Middle frontal gyrus (tissue), 1 donor: ENCODE results near the gene BMP2K.

Experiments used
- DNase-seq: peaks from one replicate; pipeline ENCODE4 v3.0.0-alpha.2; 2015; ENCODE audit warnings: low spot score; ENCODE audit errors: extremely low spot score

The BMP2K gene

DNA sequence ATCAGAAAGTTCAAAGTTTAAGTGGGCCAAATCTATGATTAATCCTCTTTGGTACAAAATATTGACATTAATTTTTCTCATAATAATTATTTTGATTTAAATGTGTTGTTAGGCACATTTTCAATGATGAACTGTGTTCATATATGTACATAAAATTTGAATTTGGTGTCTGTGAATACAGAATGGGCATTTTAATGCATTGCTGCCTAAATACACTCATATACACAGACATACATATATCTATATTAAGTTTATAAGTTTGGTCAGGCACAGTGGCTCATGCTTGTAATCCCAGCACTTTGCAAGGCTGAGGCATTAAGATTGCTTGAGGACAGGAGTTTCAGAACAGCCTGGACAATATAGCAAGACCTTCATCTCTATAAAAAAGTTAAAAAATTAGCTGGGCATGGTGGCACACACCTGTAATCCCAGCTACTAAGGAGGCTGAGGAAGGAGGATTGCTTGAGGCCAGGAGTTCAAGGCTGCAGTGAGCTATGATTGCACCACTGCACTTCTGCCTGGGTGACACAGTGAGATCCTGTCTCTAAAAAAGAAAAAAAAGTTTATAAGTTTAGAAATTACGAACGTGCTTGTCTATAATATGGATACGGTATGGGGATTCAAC, 12.3 kb upstream of the BMP2K start:
- no peak for DNase-seq

DNA sequence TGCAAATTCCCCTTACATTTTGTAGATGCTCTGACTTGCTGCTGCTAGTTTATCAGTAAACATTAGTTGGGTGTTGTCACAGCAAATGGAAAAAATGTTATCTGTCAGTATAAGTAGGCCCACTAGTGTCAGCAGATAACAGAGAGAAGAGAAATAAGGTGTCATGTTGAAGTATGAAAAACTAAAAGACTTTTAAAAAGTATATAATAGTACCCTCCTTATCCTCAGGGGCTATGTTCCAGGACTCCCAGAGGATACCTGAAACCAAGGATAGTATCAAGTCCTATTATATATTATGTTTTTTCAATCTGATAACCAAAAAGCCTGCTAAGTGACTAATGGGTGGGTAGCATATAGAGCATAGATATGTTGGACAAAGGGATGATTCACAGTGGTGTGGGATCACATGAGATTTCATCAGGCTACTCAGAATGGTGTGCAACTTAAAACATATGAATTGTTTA, 11.6 kb upstream of the BMP2K start:
- DNase-seq, result no peak

DNA sequence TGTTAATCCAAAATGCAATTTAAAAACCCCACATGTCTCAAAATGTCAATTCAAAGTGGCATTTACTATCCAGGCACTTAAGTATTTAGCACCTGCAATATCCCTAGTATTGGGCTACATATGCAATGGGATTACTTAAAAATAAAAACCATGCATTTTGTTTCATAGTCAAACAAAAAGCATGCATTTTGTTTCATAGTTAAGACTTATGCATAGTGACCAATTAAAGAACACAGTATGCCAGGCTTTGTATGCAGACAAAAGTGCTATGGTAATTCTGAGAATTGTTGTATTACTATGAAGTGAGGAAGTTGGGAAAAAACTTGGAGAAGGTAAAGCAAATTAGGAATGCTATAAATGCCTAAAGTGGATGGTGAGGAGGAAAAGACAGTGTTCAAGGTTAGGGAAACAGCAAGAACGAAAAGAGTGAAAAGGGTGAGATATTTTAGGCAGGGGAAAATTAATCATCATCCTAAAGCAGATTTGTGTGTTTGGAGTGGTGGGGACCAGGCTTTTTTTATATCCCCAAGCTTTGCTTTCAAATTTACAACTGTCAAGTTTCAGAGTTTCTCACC, 10.6 kb upstream of the BMP2K start:
- no peak for DNase-seq

DNA sequence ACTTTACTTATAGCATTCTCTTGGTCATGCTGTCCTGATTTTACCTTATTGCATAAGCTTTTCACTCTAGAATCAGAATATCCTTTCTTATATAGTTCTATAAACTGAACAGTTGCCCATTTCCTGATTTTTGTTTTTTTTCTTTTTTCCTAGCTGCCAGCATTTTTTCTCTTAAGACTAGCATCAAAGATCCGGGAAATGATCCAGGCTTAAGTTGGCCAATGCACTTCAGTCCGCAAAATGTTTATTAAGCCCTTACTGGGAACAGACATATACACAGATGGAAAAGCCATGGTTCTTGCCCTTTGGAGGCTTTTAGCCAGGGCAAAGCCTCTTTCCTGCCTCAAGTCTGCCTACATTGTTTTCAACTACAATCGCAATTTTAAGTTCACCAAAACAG, 10.1 kb upstream of the BMP2K start:
- no peak for DNase-seq

DNA sequence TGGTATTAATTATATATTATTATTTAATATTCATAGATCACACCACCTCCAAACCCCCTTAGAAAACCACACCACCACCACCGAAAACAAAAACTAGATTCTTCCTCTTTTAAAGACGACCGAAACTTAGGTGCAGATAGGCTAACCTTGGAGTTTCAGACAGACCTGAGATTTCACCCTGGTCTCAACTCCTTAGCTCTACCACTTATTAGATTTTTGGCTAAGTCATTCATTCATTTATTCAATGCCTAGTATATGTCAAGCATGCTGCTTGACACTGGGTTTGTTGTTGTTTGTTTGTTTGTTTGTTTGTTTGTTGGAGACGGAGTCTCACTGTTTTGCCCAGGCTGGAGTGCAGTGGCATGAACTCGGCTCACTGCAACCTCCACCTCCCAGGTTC, 9.5 kb upstream of the BMP2K start:
- no peak for DNase-seq

DNA sequence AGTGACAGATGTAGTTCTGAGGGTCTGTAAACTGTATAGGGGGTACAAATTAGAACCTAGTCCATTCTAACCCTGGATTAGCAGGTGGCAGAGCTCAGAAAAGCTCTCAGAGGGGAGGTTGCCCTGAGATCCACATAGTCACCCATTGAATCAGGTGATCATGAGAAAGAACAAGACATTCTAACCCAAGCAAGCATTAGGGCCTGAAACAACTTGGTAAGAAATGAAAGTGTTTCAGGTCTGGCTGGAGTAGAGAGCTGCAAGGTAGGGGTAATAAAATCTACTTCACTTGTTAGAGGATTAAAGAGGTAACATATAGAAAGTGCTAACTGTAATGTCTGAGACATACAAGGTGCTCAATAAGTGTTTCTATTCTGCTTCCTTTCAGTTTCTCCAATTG, 8.8 kb upstream of the BMP2K start:
- no peak for DNase-seq

DNA sequence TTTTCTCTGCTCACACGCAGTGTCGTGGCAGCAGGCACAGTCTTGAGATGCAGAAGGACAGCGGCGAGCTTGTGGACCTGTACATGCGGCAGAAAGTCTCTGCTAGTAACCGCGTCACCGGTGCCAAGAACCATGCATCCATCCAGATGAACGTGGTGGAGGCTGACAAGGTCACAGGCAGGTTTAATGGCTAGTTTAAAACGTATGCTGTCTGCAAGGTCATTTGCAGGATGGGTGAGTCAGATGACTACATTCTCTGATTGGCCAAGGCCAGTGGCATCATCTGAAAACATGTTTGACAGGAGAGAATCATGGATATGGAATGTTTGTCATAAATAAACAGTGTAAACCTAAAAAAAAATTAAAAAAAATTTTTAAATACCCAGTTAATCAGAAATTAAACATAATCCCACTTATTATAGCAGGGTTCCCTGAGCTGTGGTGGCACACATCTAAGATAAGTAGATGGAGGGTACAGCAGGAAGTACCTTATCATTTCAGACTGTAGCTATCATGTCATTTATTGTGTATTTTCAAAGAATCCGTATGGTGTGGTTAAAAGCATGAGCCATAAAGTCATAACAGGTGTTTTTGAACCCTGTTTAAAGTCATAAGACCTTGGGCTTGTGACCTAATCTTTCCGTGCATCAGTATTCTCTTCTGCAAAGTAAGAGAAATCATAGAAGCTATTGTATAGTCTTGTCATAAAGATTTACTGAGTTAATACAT, 7.5 kb upstream of the BMP2K start:
- no peak for DNase-seq

DNA sequence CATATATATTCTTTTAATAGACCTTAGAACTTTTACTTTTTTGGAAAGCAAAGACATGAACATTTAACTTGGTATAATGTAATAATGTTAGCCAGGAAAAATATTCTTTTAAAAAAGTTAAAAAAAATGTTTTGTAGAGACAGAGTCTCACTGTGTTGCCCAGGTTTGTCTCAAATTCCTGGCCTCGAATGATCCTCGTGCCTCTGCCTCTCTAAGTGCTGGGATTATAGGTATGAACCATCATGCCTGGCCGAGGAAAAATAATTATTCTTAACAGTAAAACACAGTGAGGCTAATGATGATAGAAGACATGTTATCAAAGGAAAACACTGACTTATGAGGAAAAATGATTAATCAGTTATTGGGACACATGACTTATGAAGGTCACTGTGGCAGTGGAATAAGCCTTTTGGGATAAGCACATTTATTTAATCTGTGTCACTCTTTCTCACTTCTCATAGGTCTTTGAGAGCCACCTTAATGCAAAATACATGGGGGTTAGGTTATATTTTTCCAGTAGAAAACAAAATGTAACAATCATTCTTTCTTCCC, 6.0 kb upstream of the BMP2K start:
- DNase-seq, result no peak

DNA sequence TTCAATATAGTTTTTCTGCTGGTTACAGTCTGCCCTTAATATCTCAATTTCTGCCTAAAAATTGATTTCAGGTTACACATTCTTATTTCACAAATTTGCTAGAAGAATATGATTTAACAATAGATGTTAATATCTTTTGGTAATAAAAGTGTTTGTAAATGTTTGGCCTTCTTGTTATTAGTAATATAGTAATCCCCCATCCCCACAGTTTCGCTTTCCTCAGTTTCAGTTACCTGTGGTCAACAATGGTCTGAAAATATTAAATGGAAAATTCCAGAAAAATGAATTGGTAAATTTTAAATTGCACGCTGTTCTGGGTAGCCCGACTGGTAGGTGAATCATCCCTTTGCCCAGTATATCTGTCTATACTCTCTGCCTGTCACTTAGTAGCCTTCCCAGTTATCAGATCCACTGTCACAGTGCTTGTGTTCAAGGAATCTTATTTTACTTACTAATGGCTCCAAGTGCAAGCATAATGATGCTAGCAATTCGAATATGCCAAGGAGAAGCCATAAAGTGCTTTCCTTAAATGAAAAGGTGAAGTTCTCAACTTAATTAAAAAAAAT, 3.5 kb upstream of the BMP2K start:
- DNase-seq, result no peak

DNA sequence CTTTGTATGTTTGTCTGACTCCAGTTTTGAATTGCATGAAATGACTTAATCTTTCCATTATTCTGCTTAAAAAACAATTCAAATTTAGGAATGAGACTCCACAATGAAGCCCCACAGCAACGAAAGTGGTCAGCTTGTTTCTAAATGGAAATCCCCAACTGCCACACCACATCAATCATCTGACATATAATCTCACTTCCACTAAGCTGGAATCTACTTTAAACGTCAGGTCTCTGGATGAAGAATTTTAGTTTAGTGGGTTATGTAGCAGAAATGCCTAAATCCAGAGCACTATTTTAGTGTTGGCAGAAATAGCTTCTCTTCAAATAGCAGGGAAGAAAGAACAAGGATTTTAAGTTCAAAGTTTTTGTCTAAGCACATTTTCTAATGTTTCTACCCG, 1.7 kb upstream of the BMP2K start:
- DNase-seq, result no peak

DNA sequence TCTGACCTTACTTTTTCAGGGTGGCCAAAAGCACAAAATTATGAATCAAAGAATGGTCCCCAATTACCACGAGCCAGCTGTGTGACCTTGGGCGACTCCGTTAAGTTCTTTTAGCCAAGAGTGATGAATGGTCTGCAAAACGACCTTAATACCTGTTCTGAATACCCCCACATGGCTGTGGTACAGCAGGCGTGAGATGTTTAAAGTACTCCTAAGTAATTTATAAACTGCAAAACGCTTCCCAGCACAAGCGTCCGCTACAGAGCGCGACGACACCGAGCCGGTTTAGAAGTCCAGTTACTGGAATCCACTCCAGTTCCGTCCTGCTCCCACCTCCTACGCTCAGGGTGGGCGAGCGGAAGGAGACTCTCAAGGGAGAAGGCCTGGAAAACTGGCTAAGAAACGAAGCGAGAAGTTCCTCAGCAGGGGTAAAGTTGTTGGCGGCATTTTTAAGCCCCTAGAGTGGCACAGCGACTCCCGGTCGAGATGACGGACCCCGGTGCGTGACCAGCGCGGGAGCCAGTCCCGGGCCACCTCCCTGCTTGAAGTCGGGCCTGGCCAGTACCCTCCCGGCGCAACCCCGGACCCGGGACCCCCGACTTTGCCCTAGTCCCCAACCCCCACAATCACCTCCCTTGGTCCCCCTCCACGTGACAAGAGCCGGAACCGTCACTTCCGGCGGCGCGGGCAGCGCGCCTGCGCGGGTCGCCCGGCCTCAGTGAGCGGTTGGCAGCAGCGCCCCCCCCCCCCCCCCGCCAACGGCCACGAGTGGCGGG, 659 bp upstream of the BMP2K start:
- peak; percentile 69 for DNase-seq

DNA sequence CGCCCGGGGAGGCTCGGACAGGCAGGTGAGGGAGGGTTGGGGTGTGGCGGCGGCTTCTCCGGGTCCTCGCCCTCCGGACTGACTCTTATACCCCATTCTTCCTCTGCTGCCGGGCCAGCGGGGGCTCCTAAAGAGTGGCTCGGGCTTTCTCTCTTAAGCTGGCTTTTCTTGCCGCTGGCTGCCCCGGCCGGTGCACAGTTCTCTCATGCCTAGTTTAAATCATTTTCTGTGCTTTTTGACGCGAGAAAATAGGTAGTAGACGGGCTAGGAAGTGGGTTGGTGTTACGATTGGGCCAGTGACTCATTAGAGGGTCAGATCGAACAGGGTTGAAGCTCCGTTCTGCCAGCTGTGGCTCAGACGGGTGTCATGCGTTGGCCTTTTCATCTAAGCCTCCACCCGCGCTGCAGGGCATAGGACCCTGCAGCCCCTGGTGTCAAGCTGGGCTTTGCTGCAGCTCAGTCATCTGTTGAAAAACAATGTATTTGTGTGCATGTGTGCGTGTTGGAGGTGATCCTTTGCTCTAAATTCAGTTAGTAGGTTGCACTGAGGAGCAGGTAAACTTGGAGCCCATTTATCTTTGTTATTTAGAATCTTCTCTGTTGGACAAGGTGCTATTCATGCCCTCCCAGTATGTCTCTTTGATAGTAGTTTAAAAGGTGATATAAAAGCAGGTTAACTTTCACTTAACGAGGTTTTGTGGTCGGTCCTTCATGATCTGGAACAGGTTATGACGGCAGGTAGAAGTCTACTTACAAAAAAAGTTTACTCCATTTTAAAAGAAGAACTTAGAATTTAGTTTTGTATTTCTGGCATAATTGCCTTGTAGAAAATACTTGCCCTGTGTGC, 802 bp downstream of the BMP2K start:
- no peak for DNase-seq

DNA sequence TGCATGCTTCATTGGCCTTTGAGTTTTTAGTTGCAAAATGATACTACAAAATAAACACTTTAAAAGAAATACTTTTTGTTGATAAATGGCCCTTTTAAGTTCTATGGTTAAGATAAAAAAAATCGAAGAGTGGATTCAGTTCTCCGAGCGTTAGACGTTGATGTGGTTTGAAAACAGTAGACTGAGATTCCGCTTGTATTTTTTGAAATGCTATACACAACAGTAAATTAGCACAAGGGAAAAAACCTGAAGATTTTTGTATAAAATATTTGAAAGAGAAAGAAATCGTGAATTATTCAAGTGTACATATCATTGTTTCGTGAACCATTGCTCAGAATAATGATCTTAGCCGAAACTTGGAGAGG, 1.4 kb downstream of the BMP2K start:
- DNase-seq, result no peak

DNA sequence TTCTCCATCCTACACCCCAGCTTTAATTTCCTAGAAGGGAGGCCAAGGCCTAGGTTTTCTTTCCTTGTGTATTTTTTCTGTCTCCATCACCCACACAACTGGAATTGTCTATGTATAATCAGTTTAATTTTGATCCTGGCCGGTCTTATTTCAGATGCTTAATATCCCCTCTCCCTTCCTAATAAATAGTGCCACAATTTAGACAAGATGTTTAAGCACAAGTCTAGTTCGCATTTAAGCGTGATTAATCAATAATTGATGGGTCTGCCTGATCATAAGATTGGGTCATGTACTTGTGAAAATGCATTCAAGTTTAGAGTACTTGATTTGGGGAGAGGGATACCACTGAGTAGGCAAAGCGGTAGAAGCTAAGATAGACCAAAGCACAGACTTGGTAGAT, 2.4 kb downstream of the BMP2K start:
- no peak for DNase-seq

DNA sequence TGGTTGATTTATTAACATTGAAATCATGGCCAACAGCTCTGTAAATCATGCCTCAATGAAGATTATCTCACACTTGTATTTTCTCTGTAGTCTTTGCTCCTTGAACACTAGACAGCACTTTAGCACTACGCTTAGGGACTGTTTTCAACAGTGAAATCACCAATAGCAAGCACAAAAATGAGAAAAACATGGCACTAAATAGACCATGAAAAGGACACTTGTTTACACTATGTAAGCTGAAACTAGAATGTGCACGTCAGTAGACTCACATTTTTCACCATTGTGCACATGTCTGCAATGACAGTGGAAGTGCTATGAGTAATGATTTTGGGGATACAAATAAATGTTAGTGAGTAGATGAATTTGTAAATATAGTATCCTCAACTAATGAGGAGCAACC, 3.1 kb downstream of the BMP2K start:
- no peak for DNase-seq

DNA sequence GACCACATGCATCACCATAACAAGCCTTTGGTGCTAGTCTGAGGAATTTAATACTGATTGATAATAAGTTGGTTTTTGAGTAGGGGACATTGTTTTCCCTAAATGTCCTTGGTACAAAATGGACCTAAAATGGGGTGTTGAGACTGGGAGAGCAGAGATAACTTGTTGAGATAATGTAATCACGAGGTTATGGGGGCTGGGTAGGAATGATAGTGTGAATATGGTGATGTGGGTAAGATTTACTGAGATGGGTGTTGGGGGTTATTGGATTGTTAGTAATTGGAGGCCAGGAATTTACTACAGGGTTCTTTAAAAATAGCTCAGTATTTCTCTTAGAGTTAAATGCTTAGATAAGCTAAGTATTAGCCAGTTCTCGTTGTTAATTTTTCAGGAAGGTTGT, 3.9 kb downstream of the BMP2K start:
- DNase-seq, result no peak

DNA sequence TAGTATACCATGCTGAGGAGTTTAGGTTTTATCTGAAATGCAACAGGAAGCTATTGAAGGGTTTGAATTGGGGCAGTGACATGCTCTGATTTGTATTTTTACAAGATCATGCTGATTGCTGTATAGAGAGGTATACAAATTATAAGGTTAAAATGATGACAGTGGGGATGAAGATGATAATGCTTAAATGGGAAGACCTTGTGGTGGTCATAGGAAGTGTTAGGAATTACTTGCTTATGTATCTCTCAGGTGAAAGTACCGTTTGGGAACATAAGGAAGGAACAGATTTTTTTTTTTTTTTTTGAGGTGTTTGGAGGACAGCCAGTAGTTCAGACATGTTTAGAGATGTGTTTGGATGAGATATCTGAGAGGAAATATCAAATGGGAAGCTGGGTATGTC, 5.0 kb downstream of the BMP2K start:
- DNase-seq, result no peak

DNA sequence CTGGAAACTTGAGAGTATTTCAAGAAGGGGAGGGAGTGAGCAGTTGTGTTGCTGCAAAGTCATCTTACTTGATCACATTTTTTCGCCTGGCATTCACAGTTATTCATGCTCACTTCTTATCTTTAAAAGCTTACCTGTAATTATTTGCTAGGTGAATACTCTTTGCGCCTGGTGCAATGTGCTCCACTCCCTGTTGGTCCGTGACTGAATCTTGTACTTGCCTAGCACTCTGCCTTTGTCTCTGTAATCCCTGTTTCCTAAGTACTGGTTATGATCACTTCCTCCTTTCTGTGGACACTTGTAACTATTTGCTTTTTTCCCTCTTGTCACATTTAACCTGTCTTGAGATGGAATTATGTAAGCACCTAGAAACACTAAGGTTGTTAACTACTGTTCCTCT, 5.8 kb downstream of the BMP2K start:
- no peak for DNase-seq

DNA sequence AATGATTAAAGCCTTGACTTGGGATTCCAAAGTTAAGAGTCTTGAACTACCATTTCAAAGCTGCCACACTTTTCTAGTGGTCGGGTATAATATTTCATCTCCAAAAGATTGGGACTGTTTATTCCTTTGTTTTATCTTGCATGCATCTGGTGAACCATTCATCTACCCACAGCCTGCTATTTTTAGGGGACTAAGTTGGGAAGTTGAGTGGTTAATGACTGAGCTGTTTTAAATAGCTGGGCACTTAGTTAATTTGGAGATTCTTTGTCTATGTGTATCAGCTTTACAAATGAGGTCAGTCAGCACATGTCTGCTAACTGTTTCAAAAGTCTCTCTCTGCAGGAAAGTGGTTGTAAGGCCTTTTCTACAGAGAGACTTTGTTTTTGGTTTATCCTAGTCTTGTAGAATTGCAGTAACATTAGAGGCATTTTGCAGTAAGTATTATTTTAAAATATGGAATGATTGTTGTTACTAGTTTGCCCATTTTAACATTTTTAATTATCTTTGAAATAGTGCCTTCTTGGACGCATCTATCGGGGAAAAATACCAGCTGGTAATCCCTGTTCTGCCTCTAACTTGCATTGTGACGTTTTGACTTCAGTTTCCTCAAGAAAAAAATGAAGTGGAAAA, 8.2 kb downstream of the BMP2K start:
- no peak for DNase-seq

DNA sequence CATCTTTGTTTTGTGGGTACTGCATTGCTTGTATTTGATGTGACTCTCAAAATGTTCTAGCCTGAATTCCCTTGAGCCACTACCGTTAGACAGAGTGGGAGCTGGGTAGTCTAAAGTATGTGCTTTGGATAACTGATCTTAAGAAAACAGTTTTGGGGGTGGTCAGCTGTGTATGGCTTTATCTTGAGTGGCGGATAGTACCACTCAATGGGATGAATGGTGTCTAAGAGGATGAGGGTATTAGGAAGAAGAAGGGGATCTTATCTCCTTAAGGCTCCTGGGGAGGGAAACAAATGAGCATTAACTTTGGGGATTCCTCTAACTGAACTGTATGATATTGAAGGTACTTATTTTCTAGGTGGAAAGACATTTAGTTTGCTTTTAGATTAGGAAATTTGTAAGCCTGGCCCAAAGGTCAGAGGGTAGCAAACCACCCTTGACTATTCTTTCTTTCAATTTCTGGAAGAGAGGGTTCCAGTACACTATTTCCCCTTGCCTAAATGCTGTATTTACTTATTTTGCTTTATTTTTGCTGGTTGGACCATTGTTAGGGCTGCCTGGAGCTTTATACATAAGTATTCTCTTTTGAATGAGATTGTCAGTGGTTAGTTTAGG, 11.3 kb downstream of the BMP2K start:
- no peak for DNase-seq
